Common myeloid progenitor, CD34-positive (primary cell): ENCODE data around the gene SCN9A.

ENCODE experiments used
- CTCF ChIA-PET: fragments of 350-600 bp; sonication (Branson Sonifier 250); formaldehyde crosslinking; loops from one replicate; lab custom pipeline; 2021; ENCODE audit warnings: antibody characterized with exemption; lab: Charles Lee
- POLR2A ChIA-PET: fragments of 350-600 bp; sonication (Branson Sonifier 250); formaldehyde crosslinking; loops from one replicate; lab custom pipeline; 2021; ENCODE audit warnings: antibody characterized with exemption; lab: Charles Lee
- DNase-seq, 3 donors: peaks; one replicate each; pipeline versions ENCODE4 v3.0.0 to v3.0.0-alpha.2; 2013
- H3K27ac ChIP-seq, 2 experiments: 1 replicate in 1 of 2; 2 replicates in 1 of 2; pipeline ENCODE4 v1.7.0; 2013; ENCODE audit warnings: inconsistent platforms in 2 of 2, low read length in 2 of 2, mild to moderate bottlenecking in 2 of 2, low read depth in 1 of 2, moderate library complexity in 1 of 2; ENCODE audit not compliant: severe bottlenecking in 2 of 2, insufficient read depth in 1 of 2, poor library complexity in 1 of 2
- H3K27me3 ChIP-seq, 5 experiments: replicated peaks in 2 of 5; 1 replicate in 3 of 5; 2 replicates in 2 of 5; pipeline versions ENCODE4 v1.6.1 to v1.7.0; 2013; ENCODE audit warnings: low read length in 4 of 5, mild to moderate bottlenecking in 2 of 5, moderate library complexity in 2 of 5, inconsistent platforms in 1 of 5; ENCODE audit not compliant: insufficient read depth in 5 of 5, control insufficient read depth in 4 of 5
- H3K36me3 ChIP-seq, 4 experiments: 1 replicate in 2 of 4; 2 replicates in 2 of 4; pipeline versions ENCODE4 v1.6.1 to v1.7.0; 2013; ENCODE audit warnings: low read length in 3 of 4, control low read depth in 1 of 4, mild to moderate bottlenecking in 1 of 4; ENCODE audit not compliant: control insufficient read depth in 4 of 4, insufficient read depth in 4 of 4
- H3K4me1 ChIP-seq, 4 experiments: 1 replicate in 3 of 4; 2 replicates in 1 of 4; pipeline versions ENCODE4 v1.6.1 to v1.7.1; 2013; ENCODE audit warnings: low read length in 3 of 4, mild to moderate bottlenecking in 3 of 4, control low read depth in 1 of 4, inconsistent platforms in 1 of 4, moderate library complexity in 1 of 4; ENCODE audit not compliant: control insufficient read depth in 4 of 4, insufficient read depth in 4 of 4; ENCODE audit errors: control extremely low read depth in 1 of 4
- H3K4me3 ChIP-seq, 7 experiments: 1 replicate in 4 of 7; 2 replicates in 3 of 7; pipeline versions ENCODE4 v1.5.1 to v1.7.0; 2013; ENCODE audit warnings: mild to moderate bottlenecking in 7 of 7, low read length in 6 of 7, moderate library complexity in 6 of 7, inconsistent platforms in 2 of 7, low read depth in 2 of 7, control low read depth in 1 of 7; ENCODE audit not compliant: insufficient read depth in 4 of 7, control insufficient read depth in 1 of 7; ENCODE audit errors: extremely low read depth in 1 of 7
- H3K9me3 ChIP-seq, 5 experiments: 1 replicate in 4 of 5; 2 replicates in 1 of 5; pipeline versions ENCODE4 v1.6.1 to v1.7.1; 2013; ENCODE audit warnings: low read length in 4 of 5, mild to moderate bottlenecking in 2 of 5, inconsistent platforms in 1 of 5, low read depth in 1 of 5, moderate library complexity in 1 of 5; ENCODE audit not compliant: control insufficient read depth in 4 of 5, insufficient read depth in 2 of 5; ENCODE audit errors: control extremely low read depth in 1 of 5
- WGBS: methylation state at CpG from one replicate; pipeline ENCODE4 v1.1.5; 2013; ENCODE audit not compliant: insufficient coverage; 5-methylcytosine and 5-hydroxymethylcytosine counted together

Gene SCN9A

DNA sequence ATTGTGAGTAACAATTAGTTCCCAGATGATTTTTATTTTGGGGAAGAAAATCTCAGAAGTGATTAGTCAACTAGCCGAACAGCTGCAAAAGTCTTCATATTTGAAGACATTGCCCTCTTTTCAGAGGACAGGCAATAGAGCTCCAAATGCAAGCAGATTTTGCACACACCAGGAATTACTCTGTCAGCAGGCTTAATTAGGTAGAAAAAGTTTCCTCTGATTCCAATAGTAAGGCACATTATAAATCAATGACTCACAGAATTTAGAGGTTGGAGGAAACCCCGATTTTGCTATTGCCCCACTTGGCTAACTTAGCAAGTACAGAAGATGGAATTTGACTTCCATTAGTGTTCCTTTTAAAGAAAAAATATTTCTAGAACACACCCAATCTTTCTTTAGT is 217.2 kb downstream of the SCN9A start:
- H3K4me1 ChIP-seq = no peaks in the 10 kb centered on the region
- ChIA-PET CTCF (no interaction called here), POLR2A (no interaction called here)
- DNase-seq = no peak
- no peaks in the 10 kb centered on the region for H3K27me3 ChIP-seq
- H3K36me3 ChIP-seq = no peaks in the 10 kb centered on the region
- no peak overlapping the region for H3K27ac ChIP-seq
- H3K4me3 ChIP-seq = no peak overlapping the region
- 100% methylated on average over 1 of the region's 2 CpGs for WGBS
- H3K9me3 ChIP-seq = no peaks in the 10 kb centered on the region

DNA sequence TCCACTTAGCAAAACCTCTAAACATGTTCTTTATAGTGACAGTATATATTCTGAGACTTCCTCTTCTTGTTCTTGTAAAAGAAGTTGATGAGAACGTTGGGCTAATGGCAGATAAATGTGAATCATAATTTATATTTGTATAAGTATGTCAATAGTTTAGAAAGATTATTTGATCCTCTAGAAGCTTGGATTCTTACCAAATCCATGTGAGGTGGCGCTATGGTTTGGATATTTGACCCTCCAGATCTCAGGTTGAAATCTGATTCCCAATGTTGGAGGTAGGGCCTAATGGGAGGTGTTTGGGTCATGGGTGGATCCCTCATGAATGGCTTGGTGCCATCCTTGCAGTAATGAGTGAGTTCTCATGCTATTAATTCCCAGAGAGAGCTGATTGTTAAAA is 218.2 kb downstream of the SCN9A start:
- H3K4me1 ChIP-seq = no peaks in the 10 kb centered on the region
- H3K27ac ChIP-seq = no peak overlapping the region
- 100% methylated on average over 1 of the region's 2 CpGs for WGBS
- H3K9me3 ChIP-seq = no peaks in the 10 kb centered on the region
- H3K4me3 ChIP-seq = no peak overlapping the region
- no peaks in the 10 kb centered on the region for H3K27me3 ChIP-seq
- no peak for DNase-seq
- ChIA-PET POLR2A (no interaction called here), CTCF (no interaction called here)
- H3K36me3 ChIP-seq = no peaks in the 10 kb centered on the region

DNA sequence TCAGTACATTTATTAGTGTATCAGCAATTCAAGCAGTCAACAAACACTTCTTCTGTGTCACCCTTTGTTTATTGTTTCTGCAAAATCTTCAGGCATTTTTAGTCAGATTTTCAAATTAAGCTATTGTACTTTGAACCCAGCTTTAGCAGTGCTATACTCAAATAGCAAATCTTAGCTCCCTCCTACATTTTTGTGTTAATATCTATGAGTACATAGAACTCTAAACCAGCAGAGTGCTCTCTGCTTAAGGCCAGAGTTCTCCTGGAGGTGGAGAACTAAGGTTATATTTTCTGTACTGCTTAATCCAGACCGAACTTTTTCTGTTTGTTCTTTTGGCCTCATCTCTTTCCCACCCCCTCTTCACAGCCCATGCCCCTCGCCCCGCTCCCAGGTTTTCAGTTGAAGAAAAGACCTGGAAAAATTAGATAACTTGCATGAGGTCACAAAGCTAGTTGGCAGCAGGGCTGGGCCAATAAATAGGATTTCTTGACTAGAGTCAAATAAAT is 218.7 kb downstream of the SCN9A start:
- no peak overlapping the region for H3K27ac ChIP-seq
- POLR2A ChIA-PET = no interaction called here
- 100% methylated on average over 1 of the region's 3 CpGs for WGBS
- no peak for DNase-seq
- no peaks in the 10 kb centered on the region for H3K36me3 ChIP-seq
- H3K9me3 ChIP-seq = no peaks in the 10 kb centered on the region
- no peaks in the 10 kb centered on the region for H3K4me1 ChIP-seq
- H3K27me3 ChIP-seq = no peaks in the 10 kb centered on the region
- CTCF ChIA-PET = no interaction called here
- no peak overlapping the region for H3K4me3 ChIP-seq

DNA sequence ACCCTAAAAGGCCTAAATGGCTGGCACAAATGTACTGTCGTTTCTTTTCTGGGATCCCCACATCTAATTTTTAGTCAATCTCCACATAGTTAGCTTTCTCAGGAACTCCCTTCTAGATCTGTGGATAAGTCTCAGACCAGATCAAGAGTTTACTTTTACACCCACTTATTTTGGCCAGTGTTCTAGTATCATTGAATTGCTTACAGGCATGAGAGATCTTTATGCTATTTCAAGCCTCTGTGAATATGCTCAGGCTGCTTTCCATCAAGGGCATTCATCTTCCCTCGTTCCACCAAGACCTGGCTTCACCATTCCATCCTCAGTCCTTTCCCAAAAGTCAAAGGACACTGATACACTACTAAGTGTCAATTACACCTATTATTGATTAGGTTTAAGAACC is 220.2 kb downstream of the SCN9A start:
- no peaks in the 10 kb centered on the region for H3K9me3 ChIP-seq
- H3K27me3 ChIP-seq = no peaks in the 10 kb centered on the region
- H3K36me3 ChIP-seq = no peaks in the 10 kb centered on the region
- H3K27ac ChIP-seq = no peak overlapping the region
- WGBS = 94% methylated on average over 2 of the region's 2 CpGs
- ChIA-PET POLR2A (no interaction called here), CTCF (no interaction called here)
- H3K4me3 ChIP-seq = no peak overlapping the region
- no peaks in the 10 kb centered on the region for H3K4me1 ChIP-seq
- no peak for DNase-seq

DNA sequence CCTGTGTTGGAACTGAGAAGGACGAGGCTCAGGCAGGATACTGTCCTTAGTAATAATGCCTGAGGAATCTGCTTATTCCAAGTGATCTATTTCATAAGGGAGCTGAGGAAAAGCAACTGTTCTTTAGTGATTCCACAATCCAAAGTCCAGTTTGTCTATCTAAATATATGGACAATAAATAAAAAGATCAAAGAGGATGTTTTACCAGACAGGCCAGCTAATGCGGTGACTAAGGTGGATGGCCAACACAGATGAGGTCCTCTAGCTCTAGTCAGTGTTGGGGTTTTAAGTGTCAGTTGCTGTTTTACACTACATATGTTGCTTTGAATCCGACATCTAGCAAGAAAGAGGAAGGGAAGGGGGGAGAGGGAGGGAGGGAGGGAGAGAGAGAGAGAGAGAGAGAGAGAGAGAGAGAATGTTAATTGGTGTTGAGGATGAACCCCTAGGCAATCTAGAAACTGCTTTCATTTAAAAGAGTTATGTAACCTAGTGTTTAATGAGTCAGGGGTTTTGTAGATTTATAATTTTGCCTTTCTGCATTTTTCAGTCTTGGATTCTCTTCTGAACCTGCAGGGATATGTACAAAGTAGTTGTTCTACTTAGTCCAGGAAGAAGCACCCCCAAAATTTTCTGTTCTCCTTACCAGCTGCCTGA is 220.9 kb downstream of the SCN9A start:
- 40% methylated on average over 2 of the region's 3 CpGs for WGBS
- ChIA-PET POLR2A (no interaction called here), CTCF (no interaction called here)
- Histone ChIP-seq H3K4me1 (no peaks in the 10 kb centered on the region), H3K36me3 (no peaks in the 10 kb centered on the region), H3K9me3 (no peaks in the 10 kb centered on the region), H3K4me3 (no peak overlapping the region), H3K27ac (no peak overlapping the region), H3K27me3 (no peaks in the 10 kb centered on the region)
- peak in 2 of 3 donors; percentile 21 to 33 for DNase-seq

DNA sequence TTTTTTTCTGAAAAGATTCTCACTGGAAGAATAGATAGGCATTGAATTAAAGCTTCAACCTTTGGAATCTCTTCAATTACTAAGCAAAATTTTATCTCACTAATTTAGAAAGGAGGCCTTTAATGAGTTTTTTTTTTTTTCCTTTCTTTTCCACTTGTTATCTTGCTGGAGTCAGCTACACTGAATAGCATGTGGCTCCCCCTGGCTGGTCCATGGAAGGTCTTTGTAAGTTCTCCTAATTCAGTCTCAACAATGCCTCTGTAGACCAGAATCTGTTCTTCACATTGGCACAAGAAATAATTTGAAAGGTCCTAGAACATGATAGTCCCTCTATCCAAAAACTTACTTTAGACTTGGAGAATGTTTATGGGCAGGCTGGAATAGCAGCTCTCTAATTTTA is 223.7 kb downstream of the SCN9A start:
- Histone ChIP-seq H3K36me3 (no peaks in the 10 kb centered on the region), H3K4me1 (peaks cover 0 to 5% (median 3%) of the 10 kb centered on the region in 4 experiments), H3K27ac (no peak overlapping the region), H3K27me3 (no peaks in the 10 kb centered on the region), H3K9me3 (no peaks in the 10 kb centered on the region), H3K4me3 (no peak overlapping the region)
- ChIA-PET CTCF (no interaction called here), POLR2A (no interaction called here)
- no peak for DNase-seq

DNA sequence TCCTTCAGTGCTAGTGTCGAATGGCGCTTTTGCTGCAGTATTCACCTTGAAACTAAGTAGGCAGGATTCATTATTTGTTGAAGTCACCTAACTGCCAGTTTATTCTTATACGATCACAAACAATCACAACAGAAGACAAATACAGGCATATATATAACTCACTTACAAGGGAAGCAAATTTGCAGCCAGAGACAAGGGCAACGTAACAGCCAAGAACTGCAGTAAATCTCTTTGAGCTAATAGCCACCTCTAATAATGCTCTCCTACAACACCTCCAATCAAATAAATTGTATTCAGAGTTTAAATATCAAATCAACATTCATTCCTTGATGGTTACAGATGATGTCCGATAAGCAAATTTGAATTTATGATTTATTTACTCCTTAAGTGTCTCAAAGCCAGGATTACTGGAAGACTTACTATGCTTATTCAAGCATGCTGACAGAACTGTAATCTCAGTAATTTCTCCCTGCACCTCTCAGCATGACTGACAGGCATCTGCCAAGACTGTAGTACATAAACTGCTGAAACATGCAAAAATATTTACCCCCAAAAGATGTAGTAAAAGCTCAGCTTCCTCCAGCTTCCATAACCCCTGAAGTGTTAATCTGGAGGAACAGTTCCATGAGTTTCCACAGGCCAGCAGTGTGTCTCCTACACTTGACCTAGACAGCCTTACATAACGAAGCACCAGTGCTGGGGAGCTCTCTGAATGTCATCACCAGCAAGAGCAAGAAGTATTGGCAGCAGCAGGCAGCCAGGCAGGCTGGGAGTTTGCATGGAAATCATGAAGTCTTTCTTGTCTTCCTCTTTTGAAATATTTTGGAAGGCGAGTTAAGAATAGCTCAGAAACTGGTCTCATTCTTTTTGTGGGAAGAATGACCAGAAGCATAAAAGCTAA is 227.0 kb downstream of the SCN9A start:
- CTCF ChIA-PET = no interaction called here
- Histone ChIP-seq H3K4me3 (no peak overlapping the region), H3K9me3 (no peaks in the 10 kb centered on the region), H3K4me1 (peaks cover 0 to 5% (median 3%) of the 10 kb centered on the region in 4 experiments), H3K36me3 (no peaks in the 10 kb centered on the region), H3K27ac (no peak overlapping the region), H3K27me3 (no peaks in the 10 kb centered on the region)
- no peak for DNase-seq
- WGBS = 67% methylated on average over 4 of the region's 7 CpGs
- POLR2A ChIA-PET = no interaction called here
